Measurements from ENCODE around the gene RLN2.
"Not testable (repeated sequence)": the region's sequence is repeated elsewhere in the genome, so short reads cannot be mapped to it uniquely, and the experiment has no call there.

The RLN2 gene

GRCh38 chr9:5303840-5304795 is at the start of gene RLN2:
Gene RLN2 (minus strand): TSS chr9:5304716. CDS start chr9:5304580, 136 bp downstream.
- not testable (repeated sequence) for DNase-seq (ENCODE audit: low spot score)

GRCh38 chr9:5354184-5354583 is 49.7 kb upstream of the RLN2 start:
- no peak for DNase-seq (ENCODE audit: low spot score)

GRCh38 chr9:5352637-5353248 is 48.2 kb upstream of the RLN2 start:
- DNase-seq (ENCODE audit: low spot score), result no peak

GRCh38 chr9:5338992-5339981 is 34.8 kb upstream of the RLN2 start, which contains the start of gene RLN1:
Gene RLN1 (minus strand): TSS chr9:5339876. CDS start chr9:5339746, 130 bp downstream.
- DNase-seq (ENCODE audit: low spot score), result not testable (repeated sequence)

- no peak for DNase-seq (ENCODE audit: low spot score)
Observed at GRCh38 chr9:5336688-5337087, 32.2 kb upstream of the RLN2 start.

- not testable (repeated sequence) for DNase-seq (ENCODE audit: low spot score)
Observed at GRCh38 chr9:5331276-5331675, 26.8 kb upstream of the RLN2 start.

- DNase-seq (ENCODE audit: low spot score), result no peak
Observed at GRCh38 chr9:5326893-5327548, 22.5 kb upstream of the RLN2 start.

- no peak for DNase-seq (ENCODE audit: low spot score)
Observed at GRCh38 chr9:5326187-5326586, 21.7 kb upstream of the RLN2 start.

- DNase-seq (ENCODE audit: low spot score), result not testable (repeated sequence)
Observed at GRCh38 chr9:5321601-5322000, 17.1 kb upstream of the RLN2 start.

GRCh38 chr9:5321058-5321457 is 16.5 kb upstream of the RLN2 start:
- DNase-seq (ENCODE audit: low spot score), result no peak

- not testable (repeated sequence) for DNase-seq (ENCODE audit: low spot score)
Observed at GRCh38 chr9:5316406-5316805, 11.9 kb upstream of the RLN2 start.

GRCh38 chr9:5315187-5315923 is 10.8 kb upstream of the RLN2 start:
- no peak for DNase-seq (ENCODE audit: low spot score)

- DNase-seq (ENCODE audit: low spot score), result no peak
Observed at GRCh38 chr9:5310851-5311250, 6.3 kb upstream of the RLN2 start.

- no peak for DNase-seq (ENCODE audit: low spot score)
Observed at GRCh38 chr9:5305741-5306140, 1.2 kb upstream of the RLN2 start.

- DNase-seq (ENCODE audit: low spot score), result no peak
Observed at GRCh38 chr9:5301544-5301943, 3.0 kb downstream of the RLN2 start.

GRCh38 chr9:5292141-5292540 is 12.4 kb downstream of the RLN2 start:
- no peak for DNase-seq (ENCODE audit: low spot score)

GRCh38 chr9:5288591-5288990 is 15.9 kb downstream of the RLN2 start:
- no peak for DNase-seq (ENCODE audit: low spot score)

- DNase-seq (ENCODE audit: low spot score), result no peak
Observed at GRCh38 chr9:5286262-5286661, 18.3 kb downstream of the RLN2 start.

GRCh38 chr9:5278486-5278885 is 26.0 kb downstream of the RLN2 start:
- DNase-seq (ENCODE audit: low spot score), result no peak

- no peak for DNase-seq (ENCODE audit: low spot score)
Observed at GRCh38 chr9:5274770-5275169, 29.7 kb downstream of the RLN2 start.

- DNase-seq (ENCODE audit: low spot score), result peak; percentile 44
Observed at GRCh38 chr9:5269249-5269715, 35.2 kb downstream of the RLN2 start.

Data from hepatic stellate cell (primary cell).